GM12878 (cell line): ENCODE results near the gene PCBP1. TPM values are rescaled to one million over a fixed set of nuclear protein-coding genes. Genes with fewer than 3 reads are reported as not detected.
"Not testable (repeated sequence)": the region's sequence is repeated elsewhere in the genome, so short reads cannot be mapped to it uniquely, and the experiment has no call there.

ENCODE experiments used
- ATAC-seq: fragments of 200-7000 bp; cut with Tn5 transposase; 3 replicates; pipeline ENCODE4 v1.9.1; 2020; ENCODE audit warnings: mild to moderate bottlenecking, moderate library complexity
- BruUV-seq: library from RNA; stranded (reverse); fragments of 400-500 nt; replicated peaks from 2 replicates; lab custom pipeline; 2021; lab: Mats Ljungman, UMichigan
- CTCF ChIA-PET: fragments of 300-600 bp; sonication (Branson Sonifier 250); formaldehyde crosslinking; extraction: SDS; loops from one replicate; lab custom pipeline; 2021; ENCODE audit warnings: inconsistent platforms; lab: Yijun Ruan, JAX
- POLR2A ChIA-PET: fragments of 350-600 bp; formaldehyde crosslinking; extraction: SDS; loops from one replicate; lab custom pipeline; 2021; ENCODE audit warnings: inconsistent platforms; lab: Charles Lee
- RAD21 ChIA-PET: fragments of 300-600 bp; sonication (Branson Sonifier 250); formaldehyde crosslinking; loops from one replicate; lab custom pipeline; 2023; ENCODE audit warnings: antibody characterized with exemption; ENCODE audit not compliant: unreplicated experiment; lab: Charles Lee
- SMC1A ChIA-PET: fragments of 300-600 bp; sonication (Branson Sonifier 250); formaldehyde crosslinking; loops from one replicate; lab custom pipeline; 2023; ENCODE audit not compliant: unreplicated experiment, uncharacterized antibody; lab: Charles Lee
- DNase-seq: peaks from one replicate; pipeline ENCODE4 v3.0.0-alpha.2; 2011; ENCODE audit warnings: low read depth, low spot score
- FAIRE-seq: peaks from 3 replicates; lab custom pipeline; 2011; peaks lifted over from hg19 to GRCh38; lab: Jason Lieb, UNC
- H2AFZ ChIP-seq: 2 replicates; pipeline ENCODE4 v1.6.0; 2011; ENCODE audit warnings: low read depth, low read length, control low read depth; ENCODE audit not compliant: control insufficient read depth
- H3K27ac ChIP-seq: 2 replicates; pipeline ENCODE4 v1.5.1; 2011; ENCODE audit warnings: control low read depth; ENCODE audit not compliant: control insufficient read depth, insufficient read depth
- H3K27me3 ChIP-seq, 2 experiments: replicated peaks in 1 of 2; 2 replicates each; pipeline versions ENCODE4 v1.6.0 to v1.6.1; 2011; ENCODE audit warnings: low read length in 1 of 2; ENCODE audit not compliant: control insufficient read depth in 2 of 2, insufficient read depth in 2 of 2
- H3K36me3 ChIP-seq, 2 experiments: 2 replicates each; pipeline ENCODE4 v1.5.1; 2011; ENCODE audit warnings: low read length in 1 of 2; ENCODE audit not compliant: control insufficient read depth in 2 of 2, insufficient read depth in 2 of 2
- H3K4me1 ChIP-seq: 2 replicates; pipeline ENCODE4 v1.6.1; 2011; ENCODE audit warnings: mild to moderate bottlenecking, low read length, moderate library complexity, mixed read lengths; ENCODE audit not compliant: control insufficient read depth, insufficient read depth
- H3K4me2 ChIP-seq: 2 replicates; pipeline ENCODE4 v1.6.0; 2011; ENCODE audit warnings: control low read depth; ENCODE audit not compliant: control insufficient read depth, insufficient read depth
- H3K4me3 ChIP-seq: fragments of 200-600 bp; sonication (generic); 2 replicates; pipeline ENCODE4 v1.5.1; 2016
- H3K79me2 ChIP-seq: 2 replicates; pipeline ENCODE4 v1.6.0; 2011; ENCODE audit warnings: low read length; ENCODE audit not compliant: control insufficient read depth, insufficient read depth
- H3K9ac ChIP-seq: 2 replicates; pipeline ENCODE4 v1.8.0; 2011; ENCODE audit warnings: low read length, control low read depth, mixed read lengths; ENCODE audit not compliant: control insufficient read depth, insufficient read depth
- H3K9me3 ChIP-seq: replicated peaks from 3 replicates; pipeline ENCODE4 v1.5.1; 2011; ENCODE audit warnings: mild to moderate bottlenecking, low read length; ENCODE audit not compliant: control insufficient read depth, insufficient read depth
- H4K20me1 ChIP-seq: 2 replicates; pipeline ENCODE4 v1.6.0; 2011; ENCODE audit not compliant: control insufficient read depth, insufficient read depth
- ETV6 ChIP-seq, 2 experiments: fragments of 450-650 bp in 1 of 2; IDR thresholded peaks in 1 of 2; conservative IDR thresholded peaks in 1 of 2; 2 replicates each; pipeline ENCODE4 v1.6.1; 2014; ENCODE audit warnings: antibody characterized with exemption in 1 of 2, borderline replicate concordance in 1 of 2, low read depth in 1 of 2, mild to moderate bottlenecking in 1 of 2, moderate library complexity in 1 of 2
- FOXM1 ChIP-seq: IDR thresholded peaks from 2 replicates; pipeline ENCODE4 v1.6.1; 2012; ENCODE audit warnings: low read depth, mild to moderate bottlenecking, inconsistent platforms, low read length, moderate library complexity
- HCFC1 ChIP-seq: fragments of 150-350 bp; IDR thresholded peaks from 2 replicates; pipeline ENCODE4 v1.6.1; 2014; ENCODE audit warnings: low read length
- IRF5 ChIP-seq: fragments of 450-650 bp; IDR thresholded peaks from 2 replicates; pipeline ENCODE4 v1.6.1; 2017; ENCODE audit warnings: borderline replicate concordance
- NFIC ChIP-seq: IDR thresholded peaks from 2 replicates; pipeline ENCODE4 v1.6.1; 2012; ENCODE audit warnings: low read depth, mild to moderate bottlenecking, inconsistent platforms, low read length, moderate library complexity
- RAD21 ChIP-seq: IDR thresholded peaks from 2 replicates; pipeline ENCODE4 v1.6.1; 2011; ENCODE audit warnings: mild to moderate bottlenecking, low read depth, low read length, moderate library complexity; ENCODE audit not compliant: insufficient read depth
- RELA ChIP-seq: fragments of 450-650 bp; IDR thresholded peaks from 2 replicates; pipeline ENCODE4 v1.8.0; 2014; ENCODE audit warnings: borderline replicate concordance; ENCODE audit not compliant: partially characterized antibody
- SIX5 ChIP-seq: IDR thresholded peaks from 2 replicates; pipeline ENCODE4 v1.6.1; 2011; ENCODE audit warnings: mild to moderate bottlenecking, low read depth, low read length, moderate library complexity; ENCODE audit not compliant: severe bottlenecking
- SRF ChIP-seq, 2 experiments: IDR thresholded peaks; 2 replicates each; pipeline ENCODE4 v1.6.1; 2011; ENCODE audit warnings: low read depth in 2 of 2, low read length in 2 of 2, mild to moderate bottlenecking in 1 of 2, moderate library complexity in 1 of 2
- WGBS: methylation state at CpG from one replicate; pipeline ENCODE4 v1.1.6; 2016; ENCODE audit warnings: low lambda C conversion rate; ENCODE audit not compliant: insufficient replicate concordance, insufficient coverage; ENCODE audit errors: missing lambda C conversion rate; 5-methylcytosine and 5-hydroxymethylcytosine counted together
- in situ Hi-C: fragments of 300-500 bp; cut with MboI; formaldehyde crosslinking; loops from 9 replicates; pipeline ENCODE4 v1.14.3; 2018; ENCODE audit warnings: mixed read lengths
- intact Hi-C: fragments of 100-400 bp; cut with micrococcal nuclease; formaldehyde crosslinking; loops from one replicate; pipeline ENCODE4 v1.14.2; 2022; ENCODE audit not compliant: unreplicated experiment
- polyA plus RNA-seq, 11 experiments: library from polyadenylated mRNA; depleted of rRNA in 4 of 11; unstranded in 6 of 11; stranded (reverse) in 5 of 11; fragments of >200 nt; fragmentation: Nextera tagmentation in 4 of 11; fragmentation: Illumina TruSeq in 1 of 11; extraction: Ambion mirVana in 4 of 11; extraction: Trizol in 1 of 11; gene quantifications; 1 replicate in 1 of 11; 2 replicates in 10 of 11; pipeline versions ENCODE4 v1.2.1 to v1.2.3, GENCODE V29; 2011 to 2016; ENCODE audit warnings: inconsistent platforms in 2 of 11, missing spikeins in 2 of 11, low read depth in 1 of 11
- total RNA-seq, 4 experiments: library from RNA; depleted of rRNA in 3 of 4; stranded (reverse); fragments of >200 nt in 3 of 4; fragmentation: Illumina TruSeq in 1 of 4; extraction: Trizol in 1 of 4; gene quantifications; 2 replicates each; pipeline versions ENCODE4 v1.2.1 to v1.2.3, GENCODE V29; 2013 to 2021
- TF ChIP-seq, protein P1 (sequence below): IDR thresholded peaks from 2 replicates; pipeline ENCODE4 v1.6.1; 2011; ENCODE audit warnings: low read depth, low read length, improper control_type of control experiment, borderline replicate concordance

Gene PCBP1
- total and polyA plus RNA-seq, 10 of the 15 experiments (the other 5 are each of a cell fraction or from before 2014, with no cell fraction given), result 24.4 to 494 (median 130) TPM

- ChIA-PET CTCF (interaction anchor here (0.8 to 1.9 kb wide), 3 partner anchors 9 to 137 kb away, joined by 3 to 5 read pairs (median 4); partner anchors contain the start of gene MXD1), POLR2A (no interaction called here), SMC1A (interaction anchor here (1.5 kb wide), 1 partner anchor 10 kb away, joined by 4 read pairs; no protein-coding TSS in a partner anchor)
- H3K27ac ChIP-seq, result no peak overlapping the region
- no TSS peak for BruUV-seq
- intact Hi-C loops, result no loop called here
- ATAC-seq, result no peak
- in situ Hi-C loops, result no loop called here
- no peak overlapping the region for H3K9ac ChIP-seq
- H3K36me3 ChIP-seq, result peaks cover 11 to 17% of the 10 kb centered on the region in 2 experiments
- TF ChIP-seq FOXM1, result no peak
- TF ChIP-seq NFIC, result no peak
- no peak for TF ChIP-seq SRF (IDR thresholded peaks at IDR 0.05; ENCODE audit: low read depth in 2 of 2, low read length in 2 of 2)
- TF ChIP-seq SIX5, result no peak
- no peak for TF ChIP-seq ETV6 (conservative IDR thresholded peaks at IDR 0.05 in 1 of 2, IDR thresholded peaks at IDR 0.05 in 1 of 2; ENCODE audit: borderline replicate concordance in 1 of 2, low read depth in 1 of 2)
- TF ChIP-seq IRF5, result no peak
- TF ChIP-seq RAD21, result no peak
- no peak for TF ChIP-seq RELA
- TF ChIP-seq, protein P1, sequence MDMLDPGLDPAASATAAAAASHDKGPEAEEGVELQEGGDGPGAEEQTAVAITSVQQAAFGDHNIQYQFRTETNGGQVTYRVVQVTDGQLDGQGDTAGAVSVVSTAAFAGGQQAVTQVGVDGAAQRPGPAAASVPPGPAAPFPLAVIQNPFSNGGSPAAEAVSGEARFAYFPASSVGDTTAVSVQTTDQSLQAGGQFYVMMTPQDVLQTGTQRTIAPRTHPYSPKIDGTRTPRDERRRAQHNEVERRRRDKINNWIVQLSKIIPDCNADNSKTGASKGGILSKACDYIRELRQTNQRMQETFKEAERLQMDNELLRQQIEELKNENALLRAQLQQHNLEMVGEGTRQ, result no peak
- no peak for TF ChIP-seq HCFC1
- TF ChIP-seq, all 136 proteins: peak for 0
- H2AFZ ChIP-seq, result no peak overlapping the region
- no peaks in the 10 kb centered on the region for H3K9me3 ChIP-seq
- no peak overlapping the region for H3K4me2 ChIP-seq
- no peaks in the 10 kb centered on the region for H3K4me1 ChIP-seq
- H3K27me3 ChIP-seq, result no peaks in the 10 kb centered on the region
- no peaks in the 10 kb centered on the region for H4K20me1 ChIP-seq
- 73% methylated on average over 5 of the region's 5 CpGs for WGBS
- FAIRE-seq, result no peak
- DNase-seq, result no peak
- no peak overlapping the region for H3K4me3 ChIP-seq
- H3K79me2 ChIP-seq, result no peaks in the 10 kb centered on the region
- RAD21 ChIA-PET, result no interaction called here
These were observed 36.4 kb upstream of the PCBP1 start for GRCh38 chr2:70050631-70051425.

- CTCF ChIA-PET, result interaction anchor here (0.6 kb wide), 1 partner anchor 23 kb away, joined by 6 read pairs; no protein-coding TSS in a partner anchor
- not testable (repeated sequence) for FAIRE-seq
These were observed 32.0 kb upstream of the PCBP1 start for GRCh38 chr2:70055259-70055658.

More at GRCh38 chr2:70055259-70055658, 32.0 kb upstream of the PCBP1 start:
- DNase-seq, H4K20me1 ChIP-seq, H3K4me3 ChIP-seq, H2AFZ ChIP-seq, in situ Hi-C loops, POLR2A ChIA-PET, H3K9ac ChIP-seq, H3K79me2 ChIP-seq, H3K4me1 ChIP-seq, H3K9me3 ChIP-seq, H3K27me3 ChIP-seq, H3K4me2 ChIP-seq, RAD21 ChIA-PET, SMC1A ChIA-PET, ATAC-seq, H3K27ac ChIP-seq, intact Hi-C loops, BruUV-seq: not testable (repeated sequence)
- 98% methylated on average over 4 of the region's 4 CpGs for WGBS
- peaks cover 6 to 14% of the 10 kb centered on the region in 2 experiments for H3K36me3 ChIP-seq
